ENCODE results near the gene ETF1.
"Not testable (repeated sequence)": the region's sequence is repeated elsewhere in the genome, so short reads cannot be mapped to it uniquely, and the experiment has no call there.

The ETF1 gene

GRCh38 chr5:138490648-138491283 is 52.3 kb downstream of the ETF1 start:
- peak; percentile 41 for DNase-seq (ENCODE audit: low spot score)

- peak; percentile 58 for DNase-seq (ENCODE audit: low spot score)
Measured at GRCh38 chr5:138489683-138490061, 53.4 kb downstream of the ETF1 start.

DNA sequence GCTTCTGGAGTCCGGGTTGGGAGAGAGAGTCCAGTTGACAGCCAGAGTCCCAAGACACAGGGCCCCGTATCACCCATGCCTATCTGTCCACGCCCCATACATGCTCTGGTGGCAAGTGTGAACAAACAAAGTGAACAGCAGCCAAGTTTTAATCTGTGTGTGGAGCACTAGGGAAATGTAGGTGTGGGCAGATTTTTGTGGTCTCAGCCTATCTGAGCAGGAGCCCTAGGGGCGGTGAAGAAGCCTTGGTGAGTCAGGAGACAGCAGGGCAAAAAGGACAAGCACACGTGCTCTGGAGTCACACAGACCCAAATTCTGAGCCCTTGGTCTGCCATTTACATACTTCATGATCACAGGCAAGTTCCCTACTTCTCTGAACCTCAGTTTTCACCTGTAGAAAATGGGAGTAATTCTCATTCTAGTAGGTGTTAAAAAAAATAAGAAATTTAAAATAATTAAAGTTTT is 54.5 kb downstream of the ETF1 start:
- no peak for DNase-seq (ENCODE audit: low spot score)

DNA sequence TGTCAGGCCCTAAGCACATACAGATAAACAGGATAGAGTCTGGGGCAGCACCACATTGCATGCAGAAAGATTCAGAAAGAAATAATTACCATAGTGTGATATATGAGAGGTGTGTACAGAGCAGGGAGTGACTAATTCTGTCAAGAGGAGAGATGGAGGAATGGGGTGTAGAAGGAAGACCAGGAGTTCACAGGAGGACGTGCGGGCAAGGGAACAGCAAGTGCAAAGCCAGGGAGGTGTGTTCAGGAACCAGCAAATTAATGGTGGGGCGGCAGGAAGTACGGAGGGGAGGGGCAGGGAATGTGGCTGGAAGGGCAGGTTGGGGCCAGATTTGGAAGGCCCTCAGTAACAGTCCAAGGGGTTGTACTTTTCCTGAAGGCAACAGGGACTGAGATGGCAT is 60.4 kb downstream of the ETF1 start:
- no peak for DNase-seq (ENCODE audit: low spot score)

DNA sequence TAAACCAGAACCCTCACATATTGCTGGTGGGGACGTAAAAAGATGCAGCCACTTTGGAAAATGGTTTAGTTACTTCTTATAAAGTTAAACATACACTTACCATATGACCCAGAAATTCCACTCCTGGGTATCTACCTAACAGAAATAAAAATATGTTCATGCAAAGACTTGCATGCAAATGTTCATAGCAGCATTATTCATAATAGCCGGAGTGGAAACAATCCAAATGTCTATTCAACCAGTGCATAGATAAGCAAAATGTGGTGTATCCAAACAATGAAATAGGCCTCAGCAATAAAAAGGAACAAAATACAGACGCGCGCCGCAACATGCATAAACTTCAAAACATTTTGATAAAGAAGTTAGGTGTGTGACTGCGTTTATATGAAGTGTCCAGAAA is 66.1 kb downstream of the ETF1 start:
- no peak for DNase-seq (ENCODE audit: low spot score)

DNA sequence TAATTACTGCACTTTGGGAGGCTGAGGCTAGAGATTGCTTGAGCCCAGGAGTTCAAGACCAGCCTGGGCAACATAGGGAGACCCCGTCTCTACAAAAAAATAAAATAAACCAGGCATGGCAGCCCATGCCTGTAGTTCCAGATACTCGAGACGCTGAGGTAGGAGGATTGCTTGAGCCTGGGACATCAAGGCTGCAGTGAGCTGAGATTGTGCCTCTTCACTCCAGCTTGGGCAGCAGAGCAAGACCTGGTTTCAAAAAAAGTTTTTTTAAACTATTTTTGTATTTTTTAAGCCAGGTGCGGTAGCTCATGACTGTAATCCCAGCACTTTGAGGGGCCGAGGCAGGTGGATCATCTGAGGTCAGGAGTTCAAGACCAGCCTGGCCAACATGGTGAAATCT is 69.9 kb downstream of the ETF1 start:
- not testable (repeated sequence) for DNase-seq (ENCODE audit: low spot score)

GRCh38 chr5:138472353-138472752 is 70.7 kb downstream of the ETF1 start:
- DNase-seq (ENCODE audit: low spot score): no peak

DNA sequence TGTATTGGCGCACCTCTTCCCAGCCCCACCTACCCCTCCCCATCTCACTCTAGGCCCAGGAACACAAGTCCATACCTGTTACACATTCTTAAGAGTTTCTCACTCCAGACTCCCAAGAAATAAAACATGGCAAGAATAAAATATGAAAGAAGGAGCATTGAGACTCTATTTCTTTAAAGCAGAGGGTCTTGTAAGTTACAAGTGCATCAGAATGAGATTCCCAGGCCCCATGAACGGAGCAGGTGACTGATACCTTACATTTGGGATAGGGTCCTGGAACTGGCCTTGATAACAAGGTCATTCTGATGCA is 72.0 kb downstream of the ETF1 start:
- no peak for DNase-seq (ENCODE audit: low spot score)

- DNase-seq (ENCODE audit: low spot score): no peak
Measured at GRCh38 chr5:138470322-138471051, 72.5 kb downstream of the ETF1 start.

DNA sequence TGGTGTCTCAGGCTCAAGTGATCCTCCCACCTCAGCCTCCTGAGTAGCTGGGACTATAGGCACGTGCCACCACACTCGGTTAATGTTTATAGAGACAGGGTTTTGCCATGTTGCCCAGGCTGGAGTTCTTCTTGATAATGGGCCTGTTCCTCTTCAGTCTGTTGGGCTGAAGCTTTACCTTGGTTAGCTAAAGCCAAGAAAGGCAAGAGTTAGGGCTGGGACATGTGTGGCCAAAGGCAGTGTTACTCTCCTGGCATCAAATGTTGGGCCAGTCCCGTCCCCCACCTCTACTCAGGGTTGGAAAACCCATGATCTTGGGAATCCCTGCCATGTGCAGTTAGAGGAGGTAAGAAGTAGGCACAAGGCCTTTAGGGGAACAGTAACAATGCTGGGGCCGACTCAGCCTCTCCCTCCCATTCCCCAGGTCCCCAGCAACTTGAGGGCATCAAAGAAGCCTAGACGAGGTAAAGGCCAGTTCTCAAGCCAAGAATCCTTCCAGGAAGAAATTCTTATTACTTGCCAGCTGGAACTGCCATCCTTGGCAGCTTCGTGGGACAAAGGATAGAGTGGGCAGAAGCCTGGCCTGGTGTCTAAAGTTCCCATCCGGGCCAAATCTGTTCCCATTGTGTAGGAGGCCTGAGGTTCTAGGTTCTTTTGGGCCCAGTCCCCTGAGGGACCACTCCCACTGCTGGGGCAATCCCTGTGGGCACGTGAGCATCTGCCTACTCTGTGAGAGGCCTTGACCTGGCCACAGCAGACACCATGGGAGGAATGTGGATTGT is 73.3 kb downstream of the ETF1 start:
- no peak for DNase-seq (ENCODE audit: low spot score)

DNA sequence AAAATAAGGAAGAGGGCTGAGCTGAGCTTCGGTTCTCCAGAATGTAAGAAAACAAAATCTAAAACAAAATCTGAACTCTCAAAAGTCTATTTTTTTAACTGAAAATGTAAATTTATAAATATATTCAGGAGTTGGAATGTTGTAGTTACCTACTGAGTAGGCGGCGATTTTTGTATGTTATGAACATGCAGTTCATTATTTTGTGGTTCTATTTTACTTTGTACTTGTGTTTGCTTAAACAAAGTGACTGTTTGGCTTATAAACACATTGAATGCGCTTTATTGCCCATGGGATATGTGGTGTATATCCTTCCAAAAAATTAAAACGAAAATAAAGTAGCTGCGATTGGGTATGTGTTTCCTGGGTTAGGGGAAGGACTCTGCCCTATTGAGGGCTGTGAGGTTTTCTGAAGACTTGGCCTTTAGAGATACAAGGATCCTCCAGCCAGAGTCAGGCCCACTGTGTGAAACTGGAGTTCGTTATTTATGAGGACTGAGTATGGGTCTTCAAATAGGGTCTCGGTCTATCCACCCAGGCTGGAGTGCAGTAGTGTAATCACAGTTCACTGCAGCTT is 74.0 kb downstream of the ETF1 start:
- DNase-seq (ENCODE audit: low spot score): no peak

DNA sequence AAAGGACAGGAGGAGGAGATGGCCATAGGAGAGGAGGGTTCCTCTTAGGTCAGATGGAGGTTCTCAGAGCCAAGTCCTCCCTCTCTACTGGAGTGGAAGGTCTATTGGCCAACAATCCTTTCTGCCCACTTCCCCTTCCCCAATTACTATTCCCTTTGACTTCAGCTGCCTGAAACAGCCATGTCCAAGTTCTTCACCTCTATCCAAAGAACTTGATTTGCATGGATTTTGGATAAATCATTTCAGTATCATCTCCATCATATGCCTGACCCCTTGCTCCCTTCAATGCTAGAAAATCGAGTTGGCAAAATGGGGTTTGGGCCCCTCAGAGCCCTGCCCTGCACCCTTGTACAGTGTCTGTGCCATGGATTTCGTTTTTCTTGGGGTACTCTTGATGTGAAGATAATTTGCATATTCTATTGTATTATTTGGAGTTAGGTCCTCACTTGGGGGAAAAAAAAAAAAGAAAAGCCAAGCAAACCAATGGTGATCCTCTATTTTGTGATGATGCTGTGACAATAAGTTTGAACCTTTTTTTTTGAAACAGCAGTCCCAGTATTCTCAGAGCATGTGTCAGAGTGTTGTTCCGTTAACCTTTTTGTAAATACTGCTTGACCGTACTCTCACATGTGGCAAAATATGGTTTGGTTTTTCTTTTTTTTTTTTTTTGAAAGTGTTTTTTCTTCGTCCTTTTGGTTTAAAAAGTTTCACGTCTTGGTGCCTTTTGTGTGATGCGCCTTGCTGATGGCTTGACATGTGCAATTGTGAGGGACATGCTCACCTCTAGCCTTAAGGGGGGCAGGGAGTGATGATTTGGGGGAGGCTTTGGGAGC is 74.7 kb downstream of the ETF1 start:
- no peak for DNase-seq (ENCODE audit: low spot score)

GRCh38 chr5:138467711-138468132 is 75.3 kb downstream of the ETF1 start:
- DNase-seq (ENCODE audit: low spot score): no peak

DNA sequence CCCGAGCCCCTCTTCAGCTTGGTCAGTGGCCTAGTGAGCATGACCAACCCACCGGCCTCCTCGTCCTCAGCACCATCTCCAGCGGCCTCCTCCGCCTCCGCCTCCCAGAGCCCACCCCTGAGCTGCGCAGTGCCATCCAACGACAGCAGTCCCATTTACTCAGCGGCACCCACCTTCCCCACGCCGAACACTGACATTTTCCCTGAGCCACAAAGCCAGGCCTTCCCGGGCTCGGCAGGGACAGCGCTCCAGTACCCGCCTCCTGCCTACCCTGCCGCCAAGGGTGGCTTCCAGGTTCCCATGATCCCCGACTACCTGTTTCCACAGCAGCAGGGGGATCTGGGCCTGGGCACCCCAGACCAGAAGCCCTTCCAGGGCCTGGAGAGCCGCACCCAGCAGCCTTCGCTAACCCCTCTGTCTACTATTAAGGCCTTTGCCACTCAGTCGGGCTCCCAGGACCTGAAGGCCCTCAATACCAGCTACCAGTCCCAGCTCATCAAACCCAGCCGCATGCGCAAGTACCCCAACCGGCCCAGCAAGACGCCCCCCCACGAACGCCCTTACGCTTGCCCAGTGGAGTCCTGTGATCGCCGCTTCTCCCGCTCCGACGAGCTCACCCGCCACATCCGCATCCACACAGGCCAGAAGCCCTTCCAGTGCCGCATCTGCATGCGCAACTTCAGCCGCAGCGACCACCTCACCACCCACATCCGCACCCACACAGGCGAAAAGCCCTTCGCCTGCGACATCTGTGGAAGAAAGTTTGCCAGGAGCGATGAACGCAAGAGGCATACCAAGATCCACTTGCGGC is 75.9 kb downstream of the ETF1 start:
- DNase-seq (ENCODE audit: low spot score): no peak

DNA sequence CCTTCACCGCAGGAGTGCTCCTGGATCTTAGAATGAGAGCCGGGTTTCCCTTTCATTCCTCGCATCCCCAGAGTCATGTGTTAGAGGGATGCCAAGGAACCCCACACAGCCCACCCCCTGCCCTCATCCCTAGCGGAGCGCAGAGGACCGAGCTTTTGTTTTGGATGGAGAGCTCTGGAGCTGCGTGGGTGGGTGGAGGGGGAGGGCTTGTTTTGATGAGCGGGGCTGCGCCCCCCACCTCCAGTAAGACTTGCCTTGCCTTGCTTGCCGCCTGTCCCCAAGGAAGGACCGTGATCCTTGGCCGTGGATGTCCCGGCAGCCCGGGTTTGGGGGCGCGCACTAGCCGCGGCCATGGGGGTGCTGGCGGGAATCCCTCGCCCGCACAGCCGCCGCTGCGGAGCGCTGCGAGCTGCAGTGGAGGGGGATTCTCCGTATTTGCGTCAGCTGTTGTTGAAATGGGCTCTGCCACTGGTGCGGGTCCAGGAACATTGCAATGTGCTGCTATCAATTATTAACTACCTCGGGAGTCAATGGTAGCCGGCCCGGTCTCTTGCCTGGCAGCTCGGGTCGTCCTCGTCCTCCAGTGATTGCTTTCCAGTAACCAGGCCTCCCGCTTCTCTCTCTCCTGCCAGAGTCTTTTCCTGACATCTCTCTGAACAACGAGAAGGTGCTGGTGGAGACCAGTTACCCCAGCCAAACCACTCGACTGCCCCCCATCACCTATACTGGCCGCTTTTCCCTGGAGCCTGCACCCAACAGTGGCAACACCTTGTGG is 76.7 kb downstream of the ETF1 start:
- DNase-seq (ENCODE audit: low spot score): no peak

GRCh38 chr5:138465261-138466124 is 77.5 kb downstream of the ETF1 start, which contains the start of gene EGR1:
TSS of gene EGR1 (plus strand) at chr5:138465479. CDS start at chr5:138465762, 283 bp downstream.
- DNase-seq (ENCODE audit: low spot score): peak; percentile 99

- peak; percentile 99 for DNase-seq (ENCODE audit: low spot score)
Measured at GRCh38 chr5:138464388-138465260, 78.4 kb downstream of the ETF1 start.

- DNase-seq (ENCODE audit: low spot score): peak; percentile 94
Measured at GRCh38 chr5:138464008-138464387, 79.0 kb downstream of the ETF1 start.

All from Ammon's horn (tissue), 1 donor.